Adipocyte (in vitro differentiated cells): ENCODE results near the gene COX20.

ENCODE experiments used
- DNase-seq: peaks from one replicate; pipeline ENCODE4 v3.0.0-alpha.2; 2015; ENCODE audit warnings: low read depth
- H3K27me3 ChIP-seq: replicated peaks from 2 replicates; pipeline ENCODE4 v1.7.0; 2013; ENCODE audit warnings: mild to moderate bottlenecking, low read length, moderate library complexity; ENCODE audit not compliant: control insufficient read depth, insufficient read depth
- H3K36me3 ChIP-seq: 2 replicates; pipeline ENCODE4 v1.7.0; 2013; ENCODE audit warnings: low read length, mild to moderate bottlenecking, moderate library complexity; ENCODE audit not compliant: control insufficient read depth, insufficient read depth, severe bottlenecking
- H3K4me1 ChIP-seq: 2 replicates; pipeline ENCODE4 v1.7.0; 2013; ENCODE audit warnings: mild to moderate bottlenecking, low read length, moderate library complexity; ENCODE audit not compliant: control insufficient read depth, insufficient read depth
- H3K4me3 ChIP-seq: 2 replicates; pipeline ENCODE4 v1.7.0; 2013; ENCODE audit warnings: mild to moderate bottlenecking, low read length, moderate library complexity
- H3K9ac ChIP-seq: 2 replicates; pipeline ENCODE4 v1.7.0; 2013; ENCODE audit warnings: mild to moderate bottlenecking, low read length, moderate library complexity
- H3K9me3 ChIP-seq: 2 replicates; pipeline ENCODE4 v1.7.0; 2013; ENCODE audit warnings: mild to moderate bottlenecking, low read length, moderate library complexity; ENCODE audit not compliant: control insufficient read depth

COX20 gene

GRCh38 chr1:244802041-244802440 lies 33.4 kb upstream of the COX20 start:
- no peak overlapping the region for H3K4me3 ChIP-seq
- H3K27me3 ChIP-seq, result no peaks in the 10 kb centered on the region
- H3K36me3 ChIP-seq, result no peaks in the 10 kb centered on the region
- no peak overlapping the region for H3K9ac ChIP-seq
- DNase-seq, result no peak
- H3K4me1 ChIP-seq, result no peaks in the 10 kb centered on the region
- H3K9me3 ChIP-seq, result no peaks in the 10 kb centered on the region

DNA sequence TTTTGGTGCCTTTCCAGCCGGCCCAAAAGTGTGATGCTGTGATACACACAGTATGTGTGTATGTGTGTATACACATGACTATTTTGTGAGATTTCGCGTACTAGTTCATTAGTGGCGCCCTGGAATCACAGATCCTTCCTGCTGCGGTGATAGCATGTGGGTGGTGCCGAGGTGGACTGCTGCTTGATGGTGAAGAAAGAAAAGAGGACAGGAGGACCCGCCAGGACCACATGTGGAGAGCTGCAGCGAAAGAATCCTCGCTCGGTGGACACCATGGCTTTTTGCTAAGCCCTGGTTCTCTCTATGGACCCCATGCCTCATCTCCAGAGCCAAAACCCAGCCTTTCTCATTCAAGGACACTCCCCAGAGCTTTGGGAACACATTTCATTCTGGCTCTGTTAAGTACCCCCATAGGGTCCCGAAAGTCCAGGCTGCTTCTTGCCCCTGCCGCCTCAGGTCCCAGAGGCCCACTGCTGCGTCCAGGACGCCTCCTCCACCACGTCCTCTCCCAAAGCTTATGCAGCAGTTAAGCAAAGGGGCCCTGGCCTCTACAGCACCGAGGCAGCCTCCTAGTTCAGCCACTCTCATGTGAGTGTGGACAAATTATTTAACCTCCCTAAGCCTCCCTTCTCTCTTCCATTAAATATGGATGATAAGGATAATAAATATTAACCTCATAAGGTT lies 32.8 kb upstream of the COX20 start:
- Histone ChIP-seq H3K4me3 (no peak overlapping the region), H3K9ac (no peak overlapping the region), H3K4me1 (no peaks in the 10 kb centered on the region), H3K27me3 (no peaks in the 10 kb centered on the region), H3K9me3 (no peaks in the 10 kb centered on the region), H3K36me3 (no peaks in the 10 kb centered on the region)
- no peak for DNase-seq

DNA sequence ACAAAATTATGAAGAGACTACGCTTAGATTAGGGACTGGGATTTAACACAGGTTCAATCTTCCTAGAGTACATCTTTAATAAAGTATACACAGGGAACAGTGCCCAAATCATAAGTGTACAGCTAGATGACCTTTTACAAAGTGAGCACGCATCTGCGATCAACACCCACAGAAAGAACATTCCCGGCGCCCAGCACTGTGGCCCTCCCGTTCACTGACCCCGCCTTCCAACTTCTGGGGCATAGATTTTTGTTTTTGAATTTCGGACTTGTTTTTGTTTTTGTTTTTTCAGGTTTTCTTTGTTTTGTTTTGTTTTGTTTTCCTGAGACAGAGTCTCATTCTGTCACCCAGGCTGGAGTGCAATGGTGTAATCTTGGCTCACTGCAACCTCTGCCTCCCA lies 30.6 kb upstream of the COX20 start:
- Histone ChIP-seq H3K9me3 (no peaks in the 10 kb centered on the region), H3K4me1 (no peaks in the 10 kb centered on the region), H3K36me3 (no peaks in the 10 kb centered on the region), H3K27me3 (no peaks in the 10 kb centered on the region), H3K4me3 (no peak overlapping the region), H3K9ac (no peak overlapping the region)
- DNase-seq, result no peak

DNA sequence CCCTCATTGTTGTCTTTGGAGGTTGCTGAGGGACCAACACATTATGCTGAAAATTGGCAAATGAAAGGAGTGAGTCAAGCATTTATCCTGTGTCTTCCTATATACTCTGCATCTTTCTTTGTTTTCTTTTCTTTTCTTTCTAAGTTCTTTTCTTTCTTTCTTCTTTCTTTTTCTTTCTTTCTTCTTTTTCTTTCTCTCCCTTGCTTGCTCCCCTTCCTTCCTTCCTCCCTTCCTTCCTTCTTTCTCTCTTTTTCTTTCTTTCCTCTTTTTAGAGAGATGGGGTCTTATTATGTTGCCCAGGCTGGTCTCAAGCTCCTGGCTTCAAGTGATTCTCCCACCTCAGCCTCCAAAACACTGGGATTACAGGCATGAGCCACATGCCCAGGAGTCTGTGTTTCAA lies 28.3 kb upstream of the COX20 start:
- Histone ChIP-seq H3K4me3 (no peak overlapping the region), H3K27me3 (no peaks in the 10 kb centered on the region), H3K4me1 (no peaks in the 10 kb centered on the region), H3K9ac (no peak overlapping the region), H3K36me3 (no peaks in the 10 kb centered on the region), H3K9me3 (no peaks in the 10 kb centered on the region)
- no peak for DNase-seq

DNA sequence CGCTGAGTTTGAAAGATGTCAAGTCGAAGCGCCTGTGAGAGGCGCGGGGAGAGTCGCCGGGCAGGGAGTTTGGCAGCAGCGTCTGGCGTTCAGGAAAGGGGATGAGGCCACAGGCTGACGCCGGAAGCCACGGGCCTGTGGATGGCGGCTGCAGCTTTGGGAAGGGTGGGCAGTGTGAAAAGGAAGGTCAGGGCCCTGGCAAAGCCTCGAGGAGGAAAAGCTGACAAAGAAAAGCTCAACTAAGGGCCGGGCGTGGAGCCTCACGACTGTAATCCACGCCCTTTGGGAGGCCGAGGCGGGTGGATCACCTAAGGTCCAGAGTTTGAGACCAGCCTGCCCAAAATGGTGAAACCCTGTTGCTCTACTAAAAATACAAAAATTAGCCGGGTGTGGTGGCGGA lies 25.2 kb upstream of the COX20 start:
- Histone ChIP-seq H3K27me3 (peaks cover 4% of the 10 kb centered on the region), H3K36me3 (no peaks in the 10 kb centered on the region), H3K9me3 (no peaks in the 10 kb centered on the region), H3K4me1 (no peaks in the 10 kb centered on the region), H3K4me3 (no peak overlapping the region), H3K9ac (no peak overlapping the region)
- DNase-seq, result no peak

DNA sequence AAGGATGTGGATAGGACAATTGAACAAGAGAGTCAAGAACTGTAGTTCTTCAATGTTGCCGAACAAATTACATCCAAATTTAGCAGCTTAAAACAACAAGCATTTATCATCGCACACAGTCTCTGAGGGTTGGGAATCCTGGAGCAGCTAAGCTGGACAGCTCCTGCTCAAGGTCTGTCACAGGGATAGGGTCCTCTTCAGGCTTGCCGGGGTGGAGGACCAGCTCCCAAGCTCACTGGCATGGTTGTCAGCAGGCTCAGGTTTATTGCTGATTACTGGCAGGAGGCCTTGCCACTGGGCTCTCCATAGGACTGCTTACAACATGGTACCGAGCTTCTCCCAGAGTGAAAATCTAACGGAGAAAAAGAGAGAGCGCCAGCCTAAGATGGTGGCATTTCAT lies 22.1 kb upstream of the COX20 start:
- Histone ChIP-seq H3K9ac (no peak overlapping the region), H3K4me1 (no peaks in the 10 kb centered on the region), H3K27me3 (peaks cover 4% of the 10 kb centered on the region), H3K4me3 (no peak overlapping the region), H3K9me3 (no peaks in the 10 kb centered on the region), H3K36me3 (no peaks in the 10 kb centered on the region)
- DNase-seq, result no peak

DNA sequence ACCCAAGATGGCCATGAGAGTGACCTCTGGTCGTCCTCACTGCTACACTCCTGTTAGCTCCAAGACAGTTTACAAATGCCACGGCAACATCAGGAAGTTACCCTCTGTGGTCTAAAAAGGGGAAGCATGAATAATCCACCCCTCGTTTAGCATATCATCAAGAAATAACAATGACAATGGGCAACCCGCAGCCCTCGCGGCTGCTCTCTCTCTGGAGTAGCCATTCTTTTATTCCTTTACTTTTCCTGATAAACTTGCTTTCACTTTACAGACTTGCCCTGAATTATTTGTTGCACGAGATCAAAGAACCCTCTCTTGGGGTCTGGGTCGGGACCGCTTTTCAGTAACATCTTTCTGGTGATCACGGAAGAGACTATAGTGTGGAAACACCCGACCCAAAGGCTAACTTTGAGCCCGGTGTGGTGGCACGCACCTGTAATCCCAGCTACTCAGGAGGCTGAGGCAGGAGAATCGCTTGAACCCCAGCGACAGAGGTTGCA lies 19.8 kb upstream of the COX20 start:
- no peak for DNase-seq
- H3K27me3 ChIP-seq, result peaks cover 4% of the 10 kb centered on the region
- no peaks in the 10 kb centered on the region for H3K4me1 ChIP-seq
- no peaks in the 10 kb centered on the region for H3K9me3 ChIP-seq
- no peak overlapping the region for H3K4me3 ChIP-seq
- no peaks in the 10 kb centered on the region for H3K36me3 ChIP-seq
- no peak overlapping the region for H3K9ac ChIP-seq

DNA sequence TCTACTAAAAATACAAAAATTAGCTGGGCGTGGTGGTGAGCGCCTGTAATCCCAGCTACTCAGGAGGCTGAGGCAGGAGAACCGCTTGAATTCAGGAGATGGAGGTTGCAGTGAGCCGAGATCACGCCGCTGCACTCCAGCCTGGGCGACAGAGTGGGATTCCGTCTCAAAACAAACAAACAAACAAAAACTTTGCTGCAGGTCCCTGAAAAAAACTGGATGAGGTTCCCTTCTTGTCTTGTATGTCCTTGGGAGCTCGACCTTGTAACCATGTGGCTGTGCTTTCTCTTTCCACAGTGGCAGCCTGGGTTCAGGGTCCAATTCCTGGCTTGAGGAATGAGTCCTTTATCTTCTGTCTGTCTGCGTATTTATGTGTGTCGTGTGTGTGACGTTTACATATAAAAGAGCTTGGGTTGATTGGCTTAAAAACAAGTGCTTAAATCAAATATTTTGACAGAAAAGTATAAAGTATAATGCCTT lies 18.0 kb upstream of the COX20 start:
- Histone ChIP-seq H3K9ac (no peak overlapping the region), H3K4me1 (no peaks in the 10 kb centered on the region), H3K36me3 (no peaks in the 10 kb centered on the region), H3K27me3 (peaks cover 4% of the 10 kb centered on the region), H3K4me3 (no peak overlapping the region), H3K9me3 (no peaks in the 10 kb centered on the region)
- no peak for DNase-seq

GRCh38 chr1:244820131-244820530 lies 15.3 kb upstream of the COX20 start:
- H3K27me3 ChIP-seq, result no peaks in the 10 kb centered on the region
- no peaks in the 10 kb centered on the region for H3K9me3 ChIP-seq
- H3K4me1 ChIP-seq, result no peaks in the 10 kb centered on the region
- H3K9ac ChIP-seq, result no peak overlapping the region
- H3K4me3 ChIP-seq, result no peak overlapping the region
- DNase-seq, result no peak
- H3K36me3 ChIP-seq, result no peaks in the 10 kb centered on the region

- H3K36me3 ChIP-seq, result no peaks in the 10 kb centered on the region
- no peaks in the 10 kb centered on the region for H3K9me3 ChIP-seq
- no peak for DNase-seq
- H3K4me3 ChIP-seq, result no peak overlapping the region
- no peak overlapping the region for H3K9ac ChIP-seq
- no peaks in the 10 kb centered on the region for H3K4me1 ChIP-seq
- no peaks in the 10 kb centered on the region for H3K27me3 ChIP-seq
These were observed 14.3 kb upstream of the COX20 start for GRCh38 chr1:244821134-244821533.

DNA sequence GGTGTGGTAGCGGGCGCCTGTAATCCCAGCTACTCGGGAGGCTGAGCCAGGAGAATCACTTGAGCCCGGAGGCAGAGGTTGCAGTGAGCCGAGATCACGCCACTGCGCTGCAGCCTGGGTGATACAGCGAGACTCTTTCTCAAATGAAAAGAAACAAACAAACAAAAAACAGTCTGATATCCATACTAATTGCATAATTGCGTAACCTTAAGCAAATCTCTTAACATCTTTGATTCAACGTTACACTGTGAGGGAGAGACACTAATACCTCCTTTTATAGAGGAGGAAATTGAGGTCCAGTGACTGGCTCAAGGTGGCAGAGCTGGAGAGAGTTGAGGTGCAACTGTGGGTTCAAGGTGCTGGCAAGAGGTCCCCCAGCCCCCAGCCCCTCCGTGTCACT lies 12.6 kb upstream of the COX20 start:
- no peak overlapping the region for H3K9ac ChIP-seq
- no peaks in the 10 kb centered on the region for H3K9me3 ChIP-seq
- H3K36me3 ChIP-seq, result no peaks in the 10 kb centered on the region
- no peaks in the 10 kb centered on the region for H3K27me3 ChIP-seq
- no peak for DNase-seq
- H3K4me1 ChIP-seq, result no peaks in the 10 kb centered on the region
- H3K4me3 ChIP-seq, result no peak overlapping the region

- Histone ChIP-seq H3K9me3 (no peaks in the 10 kb centered on the region), H3K27me3 (no peaks in the 10 kb centered on the region), H3K9ac (no peak overlapping the region), H3K4me3 (no peak overlapping the region), H3K4me1 (no peaks in the 10 kb centered on the region), H3K36me3 (no peaks in the 10 kb centered on the region)
- no peak for DNase-seq
These were observed 8.7 kb upstream of the COX20 start for GRCh38 chr1:244826712-244827111.
